Right hindlimb (tissue), 1 donor: ENCODE results near the gene TENM3.
"Not testable (repeated sequence)": the region's sequence is repeated elsewhere in the genome, so short reads cannot be mapped to it uniquely, and the experiment has no call there.

Source experiments
- DNase-seq: peaks from one replicate; pipeline ENCODE4 v3.0.0-alpha.2; 2018

Gene TENM3

DNA sequence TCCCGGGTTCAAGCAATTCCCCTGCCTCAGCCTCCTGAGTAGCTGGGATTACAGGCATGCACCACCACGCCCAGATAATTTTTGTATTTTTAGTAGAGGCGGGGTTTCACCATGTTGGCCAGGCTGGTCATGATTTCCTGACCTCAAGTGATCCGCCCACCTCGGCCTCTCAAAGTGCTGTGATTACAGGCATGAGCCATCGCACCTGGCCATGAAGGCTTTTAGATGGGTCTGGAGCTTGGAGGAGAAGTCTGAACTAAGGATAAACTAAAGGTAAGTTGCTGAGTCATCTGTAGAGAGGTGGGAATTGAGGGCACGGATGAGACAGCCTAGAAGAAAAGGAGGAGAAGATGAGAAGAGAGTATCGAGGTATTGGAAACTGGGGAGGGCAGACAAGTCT is at the start of gene TENM3:
TENM3 (plus strand) TSS at position 199 of the 400 bp plus-strand sequence. CDS start 80,619 bp downstream, outside the sequence.
- DNase-seq: not testable (repeated sequence)

GRCh38 chr4:182194091-182194824 is 48.9 kb upstream of the TENM3 start:
- DNase-seq: no peak

- no peak for DNase-seq
Observed at GRCh38 chr4:182197611-182198010, 45.6 kb upstream of the TENM3 start.

GRCh38 chr4:182201871-182202270 is 41.3 kb upstream of the TENM3 start:
- no peak for DNase-seq

GRCh38 chr4:182202650-182203049 is 40.6 kb upstream of the TENM3 start:
- no peak for DNase-seq

DNA sequence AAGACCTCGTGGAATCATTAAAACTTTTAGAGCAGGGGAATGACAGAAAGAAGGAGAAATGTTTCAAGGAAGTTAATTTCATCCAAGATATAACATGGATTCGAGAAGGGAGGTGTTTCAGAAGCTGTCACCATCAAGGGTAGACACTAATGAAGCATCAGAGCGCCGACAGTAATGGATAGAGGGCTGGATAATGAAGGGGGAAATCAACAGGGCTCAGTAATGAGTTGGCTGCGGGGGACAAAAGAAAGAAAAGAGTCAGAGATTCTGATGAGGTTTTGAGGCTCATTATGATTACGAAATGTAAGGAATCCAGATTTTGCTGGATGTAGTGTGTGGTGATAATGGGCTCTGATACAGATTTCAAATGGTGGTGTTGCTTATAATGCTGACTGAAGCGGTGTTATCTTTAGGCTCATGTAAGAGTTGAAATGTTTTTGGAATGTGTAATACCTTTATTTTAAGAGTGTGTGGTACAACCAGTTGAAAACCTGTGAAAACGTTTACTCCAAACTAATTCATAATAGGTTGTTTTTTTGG is 39.3 kb upstream of the TENM3 start:
- DNase-seq: no peak

DNA sequence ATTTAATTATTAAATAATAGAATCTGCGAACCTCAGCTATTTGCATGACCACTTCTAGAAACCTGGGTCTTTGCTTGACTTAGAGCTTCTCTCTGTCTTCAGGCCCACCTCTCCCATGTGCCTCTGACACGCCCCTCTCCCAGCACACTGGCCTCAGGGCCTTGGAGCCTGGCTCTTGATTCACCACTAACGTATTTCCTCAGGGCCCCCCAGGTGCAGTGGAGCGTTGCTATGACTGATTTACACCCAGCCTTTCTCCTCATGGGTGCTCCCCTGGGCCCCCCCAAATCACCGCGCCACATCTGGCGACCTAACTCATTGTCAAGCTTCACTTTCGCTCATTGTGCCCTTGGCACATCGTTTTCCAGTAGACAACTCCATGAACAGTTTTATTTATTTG is 37.9 kb upstream of the TENM3 start:
- no peak for DNase-seq

DNA sequence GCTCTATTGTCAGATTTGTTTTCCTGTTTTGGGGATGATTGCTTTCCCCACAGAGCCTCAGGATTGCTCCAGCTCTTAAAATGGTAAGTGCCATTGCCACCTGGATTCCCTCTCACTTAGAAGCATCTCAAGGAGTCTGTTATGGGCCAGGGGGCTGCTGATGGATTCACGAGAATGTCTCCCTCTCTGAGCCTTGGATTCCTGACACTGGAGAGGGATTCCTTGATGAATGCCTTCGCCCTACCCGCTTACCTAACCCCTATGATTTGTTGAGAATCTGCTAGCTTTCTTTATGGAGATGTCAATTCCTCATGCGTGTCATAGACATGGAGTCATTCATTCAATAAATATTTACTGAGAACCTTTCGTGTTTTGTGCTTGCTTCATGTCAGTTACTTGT is 36.9 kb upstream of the TENM3 start:
- DNase-seq: no peak

GRCh38 chr4:182206916-182207315 is 36.3 kb upstream of the TENM3 start:
- no peak for DNase-seq

DNA sequence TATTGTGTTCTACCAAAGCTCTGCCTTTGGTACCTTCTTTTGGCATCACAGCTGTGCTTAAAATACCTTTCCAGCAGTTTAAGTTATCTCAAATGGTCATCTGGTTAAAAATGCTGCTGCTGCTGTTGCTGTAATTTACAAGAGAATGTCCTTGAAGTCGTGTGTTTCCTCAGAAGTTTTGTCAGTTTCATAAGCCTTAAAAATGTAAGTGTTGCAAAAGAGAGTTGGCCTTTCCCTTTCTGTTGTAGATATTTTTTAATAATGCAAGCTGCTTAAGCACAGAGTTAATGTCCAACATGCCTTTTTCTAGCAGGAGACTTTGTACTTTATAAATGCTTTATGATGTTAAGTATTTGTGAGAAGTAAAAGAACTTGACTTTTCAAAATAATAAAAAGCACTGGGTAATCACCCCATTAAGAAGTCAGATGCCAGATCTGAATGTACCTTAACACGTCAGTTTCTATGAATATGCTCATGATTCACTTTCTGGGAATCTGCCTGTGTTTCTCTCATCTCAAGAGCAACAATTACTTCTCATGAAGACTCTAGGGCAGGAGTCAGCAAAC is 35.3 kb upstream of the TENM3 start:
- no peak for DNase-seq

GRCh38 chr4:182208526-182209050 is 34.6 kb upstream of the TENM3 start:
- no peak for DNase-seq

DNA sequence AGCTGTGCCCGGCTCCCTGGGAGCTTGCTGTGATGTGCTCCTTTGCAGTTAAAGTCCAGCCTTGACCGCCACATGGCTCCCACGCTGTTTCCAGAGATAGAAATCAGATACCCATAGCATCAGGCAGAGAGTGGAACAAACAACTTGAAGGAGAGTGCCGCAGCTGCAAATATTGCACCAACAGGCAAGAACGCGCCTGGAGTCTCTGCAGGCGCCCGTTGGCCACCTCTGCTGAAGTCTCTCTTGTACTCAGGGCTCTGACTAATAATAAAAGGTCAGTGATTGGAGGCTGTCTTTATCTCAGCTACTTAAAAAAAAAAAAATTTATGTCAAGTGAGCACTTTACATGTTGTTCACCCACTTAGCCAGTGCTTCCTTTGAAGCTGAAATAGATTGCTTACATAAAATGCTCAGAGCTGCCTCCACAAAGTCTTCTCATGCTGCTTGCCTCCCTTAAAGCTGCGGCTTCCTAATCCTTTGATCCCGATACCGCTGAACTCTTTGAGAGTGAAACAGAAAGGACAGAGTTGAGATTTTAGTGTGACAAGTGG is 30.9 kb upstream of the TENM3 start:
- peak; percentile 48 for DNase-seq

GRCh38 chr4:182213004-182213403 is 30.2 kb upstream of the TENM3 start:
- DNase-seq: no peak

DNA sequence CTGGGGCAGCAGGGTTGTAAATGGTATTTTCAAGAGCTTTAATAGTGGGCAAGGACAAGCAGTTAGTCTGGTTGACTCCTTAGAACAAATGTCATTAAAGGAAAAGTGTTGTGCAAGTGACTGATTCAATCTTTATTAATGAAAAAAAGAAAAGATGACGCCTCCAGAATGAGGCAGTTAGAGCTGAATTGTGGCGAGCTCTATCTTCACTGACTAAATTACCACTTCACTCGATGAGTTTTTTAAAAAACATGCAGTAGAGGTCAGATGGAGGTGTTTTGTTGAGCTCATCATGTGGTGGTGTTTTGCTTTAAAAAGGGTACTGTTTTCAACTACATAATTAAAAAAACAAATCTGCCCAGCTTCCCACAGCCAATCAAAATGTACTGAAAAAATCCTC is 28.1 kb upstream of the TENM3 start:
- DNase-seq: no peak

GRCh38 chr4:182216005-182216404 is 27.2 kb upstream of the TENM3 start:
- no peak for DNase-seq

- DNase-seq: no peak
Observed at GRCh38 chr4:182219411-182220056, 23.7 kb upstream of the TENM3 start.

- no peak for DNase-seq
Observed at GRCh38 chr4:182221987-182222386, 21.2 kb upstream of the TENM3 start.

DNA sequence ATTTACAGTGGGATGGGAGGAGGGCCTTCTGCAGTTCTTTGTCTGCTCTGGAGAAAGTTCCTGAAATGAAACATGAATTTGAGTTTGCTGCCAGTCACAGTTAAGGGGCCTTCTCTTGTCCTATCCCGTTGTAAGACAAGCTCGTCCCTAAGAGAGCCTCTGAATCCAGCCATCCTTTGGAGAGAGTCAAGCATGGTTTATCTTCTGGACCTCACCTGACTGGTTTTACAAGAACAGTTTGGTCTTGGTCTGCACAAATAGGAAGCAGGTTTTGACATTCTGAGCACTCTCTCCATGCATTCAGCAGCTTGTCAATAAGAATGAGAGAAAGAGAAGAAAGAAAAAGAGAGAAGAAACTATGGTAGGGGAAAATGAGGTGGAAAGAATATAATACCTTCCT is 20.4 kb upstream of the TENM3 start:
- no peak for DNase-seq

GRCh38 chr4:182223708-182224107 is 19.5 kb upstream of the TENM3 start:
- no peak for DNase-seq

- DNase-seq: no peak
Observed at GRCh38 chr4:182224192-182224850, 18.9 kb upstream of the TENM3 start.

DNA sequence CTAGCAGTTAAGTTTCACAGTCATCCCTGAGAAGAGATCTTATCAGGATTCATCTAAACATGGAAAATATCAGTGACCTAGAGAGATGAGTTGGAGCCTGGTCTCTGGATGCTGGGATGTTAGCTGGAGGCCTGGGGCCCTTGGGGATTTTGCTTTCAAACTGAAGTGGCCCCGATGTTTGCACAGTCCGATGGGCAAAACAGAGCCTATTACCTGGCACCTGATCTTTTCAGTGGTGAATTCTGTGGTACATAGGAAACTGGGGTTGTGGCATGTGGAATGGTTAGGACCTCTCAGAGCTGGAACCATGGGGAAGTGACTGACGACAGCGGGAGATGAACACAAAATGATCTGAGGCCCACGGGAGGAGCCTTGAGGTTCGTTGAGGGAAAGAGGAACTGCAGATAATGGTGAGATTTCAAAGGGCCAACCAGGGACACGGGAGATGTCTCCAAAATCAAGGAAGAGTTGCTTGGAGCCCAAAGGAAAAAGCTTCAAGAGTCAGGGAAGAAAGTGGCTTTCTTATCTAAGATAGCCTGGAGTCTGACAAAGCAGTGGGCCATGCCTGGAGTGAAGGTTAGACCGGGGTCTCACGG is 17.8 kb upstream of the TENM3 start:
- no peak for DNase-seq

DNA sequence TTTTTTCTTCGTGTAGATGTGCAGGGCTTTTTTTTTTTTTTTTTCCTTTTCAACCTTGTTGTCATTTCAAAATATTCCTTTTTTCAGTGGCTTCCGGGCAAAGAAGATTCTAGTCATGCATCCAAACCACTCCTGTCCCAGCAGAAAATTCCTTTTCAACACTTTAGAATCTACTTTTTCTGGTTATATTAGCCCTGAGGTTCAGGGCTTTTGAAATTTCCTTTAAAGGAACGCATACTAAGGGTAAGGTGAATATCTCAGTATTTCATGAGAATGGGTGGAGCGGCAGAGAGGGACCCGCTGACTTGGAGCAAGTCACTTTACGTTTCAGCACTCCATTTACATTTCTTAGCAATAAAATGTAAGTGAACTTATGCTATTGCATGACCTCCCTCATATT is 15.6 kb upstream of the TENM3 start:
- DNase-seq: no peak
